Upper lobe of left lung (tissue), 6 donors: Measurements from ENCODE around the gene FURIN. TPM values are rescaled to one million over a fixed set of nuclear protein-coding genes. Genes with fewer than 3 reads are reported as not detected.

Experiments used
- ATAC-seq, 2 donors: fragments of 200-7000 bp; cut with Tn5 transposase; one replicate each; pipeline ENCODE4 v1.9.1; 2022; ENCODE audit warnings: mild to moderate bottlenecking in 2 of 2, moderate library complexity in 2 of 2; ENCODE audit not compliant: low FRiP score in 2 of 2
- DNase-seq, 2 donors: peaks; one replicate each; pipeline ENCODE4 v3.0.0-alpha.2; 2019 to 2020
- H3K27ac ChIP-seq, 4 donors: fragments of 200-600 bp; sonication (generic); one replicate each; pipeline ENCODE4 v1.5.1; 2016 to 2019
- H3K27me3 ChIP-seq, 4 donors: fragments of 200-600 bp; sonication (generic); one replicate each; pipeline ENCODE4 v1.5.1; 2017 to 2019
- H3K36me3 ChIP-seq, 4 donors: fragments of 200-600 bp; sonication (generic); one replicate each; pipeline ENCODE4 v1.5.1; 2016 to 2019
- H3K4me1 ChIP-seq, 4 donors: fragments of 200-600 bp; sonication (generic); one replicate each; pipeline ENCODE4 v1.5.1; 2018 to 2019
- H3K4me3 ChIP-seq, 4 donors: fragments of 200-600 bp; sonication (generic); one replicate each; pipeline ENCODE4 v1.5.1; 2017 to 2019; ENCODE audit warnings: mild to moderate bottlenecking in 2 of 4, moderate library complexity in 1 of 4
- H3K9me3 ChIP-seq, 4 donors: fragments of 200-600 bp; sonication (generic); one replicate each; pipeline ENCODE4 v1.5.1; 2018 to 2019
- CTCF ChIP-seq, 6 experiments: fragments of 450-650 bp in 4 of 6; fragments of 200-600 bp in 2 of 6; sonication (generic) in 2 of 6; IDR thresholded peaks; one replicate each; pipeline ENCODE4 v1.5.1; 2016 to 2019; ENCODE audit warnings: antibody characterized with exemption in 6 of 6
- EP300 ChIP-seq, 4 donors: sonication (generic); formaldehyde crosslinking; IDR thresholded peaks; one replicate each; pipeline ENCODE4 v1.5.1; 2017; ENCODE audit warnings: antibody characterized with exemption in 4 of 4, control low read depth in 2 of 4
- POLR2A ChIP-seq, 4 donors: fragments of 450-650 bp; IDR thresholded peaks; one replicate each; pipeline ENCODE4 v1.5.1; 2016 to 2017; ENCODE audit warnings: antibody characterized with exemption in 4 of 4, mild to moderate bottlenecking in 2 of 4
- POLR2AphosphoS5 ChIP-seq, 2 donors: sonication (generic); formaldehyde crosslinking; IDR thresholded peaks; one replicate each; pipeline ENCODE4 v1.5.1; 2017; ENCODE audit warnings: antibody characterized with exemption in 2 of 2
- WGBS, 2 donors: methylation state at CpG; one replicate each; pipeline ENCODE4 v1.1.5; 2017 to 2018; 5-methylcytosine and 5-hydroxymethylcytosine counted together
- total RNA-seq, 6 donors: library from RNA; depleted of rRNA in 4 of 6; stranded (reverse); fragments of >200 nt in 4 of 6; gene quantifications; one replicate each; pipeline versions ENCODE4 v1.1.0 to v1.2.1, GENCODE V29; 2016 to 2021
- donor health status: DM: no; HTN: no; CAD: no; lungs with moderate emphysema.
- donor health status: DM: no; HTN: yes; CAD: no; lungs with severe emphysema.

The FURIN gene
- total RNA-seq, 6 donors from 2014 or later: 59.0 to 150 (median 108) TPM

DNA sequence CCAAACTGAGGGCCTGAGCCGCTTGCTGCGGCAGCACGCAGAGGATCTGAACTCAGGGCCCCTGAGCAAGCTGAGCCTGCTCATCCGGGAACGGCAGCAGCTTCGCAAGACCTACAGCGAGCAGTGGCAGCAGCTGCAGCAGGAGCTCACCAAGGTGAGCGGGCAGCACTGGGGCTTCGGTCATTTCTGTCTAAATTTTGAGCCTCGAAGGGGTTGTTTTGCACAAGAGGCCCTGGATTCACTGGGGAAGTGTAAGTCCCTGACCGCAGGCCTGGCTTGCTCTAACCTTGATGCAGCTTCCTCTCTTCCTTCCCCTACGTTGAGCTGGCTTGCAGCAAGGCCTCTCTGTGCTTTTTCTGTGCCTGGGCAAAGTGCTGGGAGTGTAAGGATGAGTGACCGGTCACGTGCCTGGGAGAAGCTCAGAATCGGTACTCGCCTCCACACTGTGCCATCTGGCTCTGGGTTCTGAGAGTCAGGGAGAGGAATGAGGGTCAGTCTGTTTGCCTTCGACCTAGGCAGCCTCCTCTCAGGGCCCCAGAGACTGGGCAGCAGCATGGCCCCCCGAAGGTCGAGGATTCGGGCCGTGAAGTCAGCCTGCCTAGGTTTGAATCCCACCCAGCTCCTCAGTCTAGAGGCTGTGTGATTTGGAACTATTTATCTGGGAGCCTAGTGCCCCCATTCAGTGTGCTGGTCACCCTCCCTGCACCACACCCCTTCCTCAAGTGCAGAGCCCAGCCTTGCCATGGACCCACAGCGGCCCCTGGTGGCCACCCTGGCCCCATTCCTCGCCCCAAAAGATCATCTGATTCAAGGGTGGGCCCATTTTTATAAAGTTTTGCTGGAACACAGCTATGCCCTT is 17.3 kb downstream of the FURIN start:
- WGBS, 2 donors: 34 to 39% methylated on average over 18 to 23 of the region's 23 CpGs
- ATAC-seq (peak; percentile 82), DNase-seq (peak; percentile 84 to 96)
- H3K4me3 ChIP-seq: peak overlapping the region; percentile 53 to 61 (median 56)
- TF ChIP-seq POLR2AphosphoS5 (IDR thresholded peaks at IDR 0.05): peak in 1 of 2 donors; percentile 57
- TF ChIP-seq POLR2A (IDR thresholded peaks at IDR 0.05): peak in 1 of 4 donors; percentile 52
- peak; percentile 91 to 96 (median 95) for TF ChIP-seq CTCF (IDR thresholded peaks at IDR 0.05)
- no peak for TF ChIP-seq EP300 (IDR thresholded peaks at IDR 0.05)
- peaks cover 25 to 55% (median 37%) of the 10 kb centered on the region in 4 donors for H3K4me1 ChIP-seq
- H3K36me3 ChIP-seq: peaks cover 9 to 51% (median 44%) of the 10 kb centered on the region in 4 donors
- H3K27ac ChIP-seq: peak overlapping the region; percentile 84 to 98 (median 96)
- no peaks in the 10 kb centered on the region for H3K27me3 ChIP-seq
- no peaks in the 10 kb centered on the region for H3K9me3 ChIP-seq

DNA sequence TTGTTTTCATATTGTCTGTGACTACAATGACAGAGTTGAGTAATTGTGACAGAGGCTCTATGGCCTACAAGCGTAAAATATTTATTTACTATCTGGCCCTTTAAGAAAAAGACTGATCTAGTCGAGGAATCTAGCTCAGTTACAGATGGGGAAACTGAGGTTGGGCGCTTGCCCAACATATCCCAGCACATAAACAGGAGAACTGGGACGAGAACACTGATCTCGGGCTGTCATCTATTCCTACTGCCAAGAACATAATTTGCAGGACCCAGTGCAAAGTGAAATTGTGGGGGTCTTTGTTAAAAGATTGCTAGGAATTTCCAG is 17.9 kb downstream of the FURIN start:
- no peaks in the 10 kb centered on the region for H3K9me3 ChIP-seq
- no peaks in the 10 kb centered on the region for H3K27me3 ChIP-seq
- TF ChIP-seq POLR2AphosphoS5 (IDR thresholded peaks at IDR 0.05): no peak
- peak in 1 of 6 experiments; percentile 1 for TF ChIP-seq CTCF (IDR thresholded peaks at IDR 0.05)
- H3K36me3 ChIP-seq: peaks cover 3 to 51% (median 44%) of the 10 kb centered on the region in 4 donors
- H3K4me3 ChIP-seq: peak overlapping the region in 3 of 4 donors; percentile 53 to 61 (median 54)
- no peak for ATAC-seq
- peaks cover 25 to 55% (median 37%) of the 10 kb centered on the region in 4 donors for H3K4me1 ChIP-seq
- WGBS, 2 donors: 31 to 35% methylated on average over 5 of the region's 5 CpGs
- DNase-seq: no peak
- H3K27ac ChIP-seq: peak overlapping the region; percentile 84 to 98 (median 96)

GRCh38 chr15:90887037-90887481 is 18.7 kb downstream of the FURIN start:
- DNase-seq: peak in 1 of 2 donors; percentile 70
- Histone ChIP-seq H3K4me1 (peaks cover 25 to 55% (median 37%) of the 10 kb centered on the region in 4 donors), H3K9me3 (no peaks in the 10 kb centered on the region), H3K4me3 (no peak overlapping the region), H3K27me3 (no peaks in the 10 kb centered on the region), H3K36me3 (peaks cover 6 to 51% (median 44%) of the 10 kb centered on the region in 4 donors), H3K27ac (peak overlapping the region in 2 of 4 donors; percentile 96 to 97)
- ATAC-seq: no peak
- WGBS, 2 donors: 83 to 94% methylated on average over 8 to 13 of the region's 13 CpGs
- TF ChIP-seq POLR2A (IDR thresholded peaks at IDR 0.05) (no peak), CTCF (IDR thresholded peaks at IDR 0.05) (no peak), POLR2AphosphoS5 (IDR thresholded peaks at IDR 0.05) (no peak), EP300 (IDR thresholded peaks at IDR 0.05) (no peak)

DNA sequence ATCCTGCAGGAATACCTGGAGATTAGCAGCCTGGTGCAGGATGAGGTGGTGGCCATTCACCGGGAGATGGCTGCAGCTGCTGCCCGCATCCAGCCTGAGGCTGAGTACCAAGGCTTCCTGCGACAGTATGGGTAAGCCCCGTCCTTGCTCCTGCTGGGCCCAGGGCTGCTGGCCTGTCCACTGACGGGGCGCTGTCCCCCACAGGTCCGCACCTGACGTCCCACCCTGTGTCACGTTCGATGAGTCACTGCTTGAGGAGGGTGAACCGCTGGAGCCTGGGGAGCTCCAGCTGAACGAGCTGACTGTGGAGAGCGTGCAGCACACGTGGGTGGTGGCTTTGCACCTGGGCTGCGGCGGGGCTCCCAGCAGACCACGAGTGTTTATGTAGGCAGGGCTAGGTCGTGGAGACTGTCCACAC is 20.9 kb downstream of the FURIN start:
- Histone ChIP-seq H3K27me3 (no peaks in the 10 kb centered on the region), H3K36me3 (peaks cover 17 to 69% (median 62%) of the 10 kb centered on the region in 4 donors), H3K4me1 (peaks cover 15 to 39% (median 23%) of the 10 kb centered on the region in 4 donors), H3K9me3 (no peaks in the 10 kb centered on the region), H3K27ac (no peak overlapping the region), H3K4me3 (no peak overlapping the region)
- no peak for ATAC-seq
- peak in 1 of 2 donors; percentile 53 for DNase-seq
- WGBS, 2 donors: 85% methylated on average over 17 of the region's 18 CpGs; no CpG with 5 or more reads in 1 of the 2 donors
- no peak for TF ChIP-seq CTCF (IDR thresholded peaks at IDR 0.05)
- no peak for TF ChIP-seq EP300 (IDR thresholded peaks at IDR 0.05)
- TF ChIP-seq POLR2A (IDR thresholded peaks at IDR 0.05): no peak
- no peak for TF ChIP-seq POLR2AphosphoS5 (IDR thresholded peaks at IDR 0.05)
